Thyroid gland (tissue), 4 donors: ENCODE data around the gene BLTP1. TPM values are rescaled to one million over a fixed set of nuclear protein-coding genes. Genes with fewer than 3 reads are reported as not detected.

ENCODE experiments used
- DNase-seq, 2 donors: peaks; one replicate each; pipeline ENCODE4 v3.0.0-alpha.2; 2019
- H3K27ac ChIP-seq, 3 donors: fragments of 200-600 bp; sonication (generic); 1 replicate in 2 of 3; 2 replicates in 1 of 3; pipeline ENCODE4 v1.5.1; 2016 to 2019; ENCODE audit warnings: mild to moderate bottlenecking in 1 of 3, moderate library complexity in 1 of 3
- H3K27me3 ChIP-seq: fragments of 200-600 bp; sonication (generic); one replicate; pipeline ENCODE4 v1.5.1; 2019
- H3K36me3 ChIP-seq, 2 donors: fragments of 200-600 bp; sonication (generic); one replicate each; pipeline ENCODE4 v1.5.1; 2016 to 2019
- H3K4me1 ChIP-seq, 2 donors: fragments of 200-600 bp; sonication (generic); one replicate each; pipeline ENCODE4 v1.5.1; 2017 to 2019
- H3K4me3 ChIP-seq, 3 donors: fragments of 200-600 bp; sonication (generic); replicated peaks in 1 of 3; 1 replicate in 2 of 3; 2 replicates in 1 of 3; pipeline ENCODE4 v1.5.1; 2016; ENCODE audit warnings: mild to moderate bottlenecking in 1 of 3
- H3K9me3 ChIP-seq: fragments of 200-600 bp; sonication (generic); one replicate; pipeline ENCODE4 v1.5.1; 2017
- CTCF ChIP-seq, 6 experiments: fragments of 200-600 bp in 3 of 6; fragments of 450-650 bp in 3 of 6; sonication (generic) in 3 of 6; IDR thresholded peaks; one replicate each; pipeline ENCODE4 v1.5.1; 2016 to 2019; ENCODE audit warnings: antibody characterized with exemption in 6 of 6, mild to moderate bottlenecking in 2 of 6, inconsistent platforms in 1 of 6, moderate library complexity in 1 of 6
- POLR2A ChIP-seq, 2 donors: fragments of 450-650 bp; IDR thresholded peaks; one replicate each; pipeline ENCODE4 v1.6.1; 2017; ENCODE audit warnings: antibody characterized with exemption in 2 of 2, mild to moderate bottlenecking in 2 of 2, moderate library complexity in 1 of 2
- WGBS, 2 donors: methylation state at CpG; one replicate each; pipeline ENCODE4 v1.1.5; 2017; 5-methylcytosine and 5-hydroxymethylcytosine counted together
- intact Hi-C: fragments of 100-400 bp; cut with DNase I; formaldehyde crosslinking; loops from one replicate; pipeline ENCODE4 v1.15.1; 2023
- total RNA-seq, 4 donors: library from RNA; depleted of rRNA; stranded (reverse); fragments of >200 nt; gene quantifications; one replicate each; pipeline ENCODE4 v1.2.3, GENCODE V29; 2016

The BLTP1 gene
- total RNA-seq, 4 donors from 2014 or later, result 158 to 268 (median 180) TPM

DNA sequence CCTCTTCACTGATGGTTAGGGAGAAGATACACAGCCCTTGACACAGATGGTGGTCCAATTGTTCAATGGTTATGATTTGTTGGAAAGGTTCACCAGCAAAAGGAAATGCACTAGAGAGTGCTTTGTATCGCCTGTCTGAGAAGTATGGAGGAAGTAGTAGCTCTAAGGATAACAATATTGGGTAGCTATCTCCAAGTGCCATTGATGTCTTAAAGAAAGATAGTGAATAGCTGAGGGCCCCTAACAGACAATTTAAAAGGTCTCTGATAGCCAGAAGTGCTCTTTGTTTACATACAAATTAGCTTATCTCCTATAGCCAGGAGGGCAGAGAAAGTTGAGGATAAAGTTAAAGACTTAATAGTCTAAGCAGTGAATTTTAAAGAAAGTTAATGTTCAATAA lies 33.9 kb upstream of the BLTP1 start:
- H3K36me3 ChIP-seq, result no peaks in the 10 kb centered on the region
- H3K4me3 ChIP-seq, result no peak overlapping the region
- no peak for DNase-seq
- 79 to 82% methylated on average over 1 of the region's 1 CpG for WGBS, 2 donors
- H3K9me3 ChIP-seq, result no peaks in the 10 kb centered on the region
- H3K27ac ChIP-seq, result no peak overlapping the region
- no peaks in the 10 kb centered on the region for H3K27me3 ChIP-seq
- intact Hi-C loops, result no loop called here
- no peaks in the 10 kb centered on the region for H3K4me1 ChIP-seq
- TF ChIP-seq CTCF (IDR thresholded peaks at IDR 0.05), result no peak
- no peak for TF ChIP-seq POLR2A (IDR thresholded peaks at IDR 0.05)

DNA sequence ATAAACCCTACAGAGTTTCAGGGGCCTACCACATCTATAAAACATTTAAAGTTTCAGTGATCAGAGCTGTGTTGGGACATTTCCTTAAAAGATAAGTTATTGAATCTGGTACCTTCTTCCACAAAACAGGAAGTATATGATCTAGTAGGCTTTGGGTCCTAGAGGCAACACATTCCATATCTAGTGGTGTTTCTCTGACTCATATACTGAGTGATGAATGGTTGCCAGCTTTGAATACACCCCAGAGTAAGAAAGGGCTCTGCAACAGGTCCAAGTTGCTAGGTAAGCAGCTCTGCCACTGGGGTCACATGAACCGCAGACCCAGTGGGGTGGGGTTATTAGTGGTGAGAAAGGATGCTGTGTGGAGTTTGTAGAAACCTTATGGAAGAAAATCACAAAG lies 32.4 kb upstream of the BLTP1 start:
- H3K36me3 ChIP-seq, result no peaks in the 10 kb centered on the region
- H3K4me3 ChIP-seq, result no peak overlapping the region
- intact Hi-C loops, result no loop called here
- DNase-seq, result no peak
- TF ChIP-seq CTCF (IDR thresholded peaks at IDR 0.05) (no peak), POLR2A (IDR thresholded peaks at IDR 0.05) (no peak)
- H3K4me1 ChIP-seq, result no peaks in the 10 kb centered on the region
- no peaks in the 10 kb centered on the region for H3K27me3 ChIP-seq
- H3K27ac ChIP-seq, result no peak overlapping the region
- no peaks in the 10 kb centered on the region for H3K9me3 ChIP-seq
- WGBS, 2 donors, result 100% methylated on average over 1 of the region's 1 CpG

DNA sequence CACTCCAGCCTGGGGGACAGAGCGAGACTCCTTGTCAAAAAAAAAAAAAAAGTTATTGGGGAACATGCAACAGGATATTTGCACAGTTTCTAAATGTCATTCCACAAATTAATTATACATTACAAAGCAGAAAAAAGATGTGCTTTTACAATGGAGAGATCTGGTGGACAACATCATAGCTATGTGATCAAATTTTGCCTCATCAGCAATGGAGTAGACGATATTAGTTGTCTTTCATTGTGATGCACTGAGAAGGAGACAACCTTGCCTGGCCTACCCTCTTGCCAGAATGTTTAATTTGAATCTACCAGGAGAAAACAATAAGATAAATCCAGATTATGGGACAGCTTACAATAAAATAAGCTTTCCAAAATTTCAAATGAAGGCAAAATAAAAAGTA lies 30.5 kb upstream of the BLTP1 start:
- H3K9me3 ChIP-seq, result no peaks in the 10 kb centered on the region
- no peak for TF ChIP-seq CTCF (IDR thresholded peaks at IDR 0.05)
- no peak for TF ChIP-seq POLR2A (IDR thresholded peaks at IDR 0.05)
- H3K4me1 ChIP-seq, result no peaks in the 10 kb centered on the region
- intact Hi-C loops, result no loop called here
- no peak overlapping the region for H3K27ac ChIP-seq
- H3K4me3 ChIP-seq, result no peak overlapping the region
- 92 to 96% methylated on average over 2 of the region's 2 CpGs for WGBS, 2 donors
- H3K36me3 ChIP-seq, result no peaks in the 10 kb centered on the region
- DNase-seq, result no peak
- H3K27me3 ChIP-seq, result no peaks in the 10 kb centered on the region

DNA sequence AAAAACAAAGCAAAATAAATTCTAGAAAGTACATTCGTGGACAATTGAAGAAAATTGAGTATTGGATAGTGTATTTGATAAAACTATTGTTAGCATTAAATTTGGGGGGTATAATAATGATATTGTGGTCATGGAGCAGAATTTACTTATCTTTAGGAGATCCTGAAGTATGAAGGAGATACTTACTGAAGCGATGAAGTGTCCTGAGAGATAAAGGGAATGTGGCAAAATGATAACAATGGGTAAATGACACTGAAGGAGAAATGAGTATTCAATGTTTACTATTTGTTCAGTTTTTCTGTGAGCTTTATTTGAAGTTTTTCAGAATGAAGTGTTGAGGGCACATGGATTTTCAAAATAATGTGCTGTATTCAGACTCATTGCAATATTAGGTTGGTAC lies 30.0 kb upstream of the BLTP1 start:
- Histone ChIP-seq H3K27me3 (no peaks in the 10 kb centered on the region), H3K27ac (no peak overlapping the region), H3K4me1 (no peaks in the 10 kb centered on the region), H3K36me3 (no peaks in the 10 kb centered on the region), H3K4me3 (no peak overlapping the region), H3K9me3 (no peaks in the 10 kb centered on the region)
- intact Hi-C loops, result no loop called here
- TF ChIP-seq CTCF (IDR thresholded peaks at IDR 0.05) (no peak), POLR2A (IDR thresholded peaks at IDR 0.05) (no peak)
- 86 to 92% methylated on average over 2 of the region's 2 CpGs for WGBS, 2 donors
- DNase-seq, result no peak

- H3K9me3 ChIP-seq, result no peaks in the 10 kb centered on the region
- WGBS, 2 donors, result 89 to 93% methylated on average over 1 of the region's 1 CpG
- H3K4me1 ChIP-seq, result no peaks in the 10 kb centered on the region
- no peaks in the 10 kb centered on the region for H3K27me3 ChIP-seq
- intact Hi-C loops, result no loop called here
- H3K36me3 ChIP-seq, result no peaks in the 10 kb centered on the region
- no peak for DNase-seq
- H3K4me3 ChIP-seq, result no peak overlapping the region
- TF ChIP-seq CTCF (IDR thresholded peaks at IDR 0.05) (no peak), POLR2A (IDR thresholded peaks at IDR 0.05) (no peak)
- no peak overlapping the region for H3K27ac ChIP-seq
Observed at GRCh38 chr4:122129061-122129460, 23.1 kb upstream of the BLTP1 start.
